ENCODE results near the gene DNAI1.
A peak's percentile ranks its signal among the peaks of the same experiment; 100 is the strongest.

The DNAI1 gene

GRCh38 chr9:34508463-34508862 is 49.9 kb downstream of the DNAI1 start:
- no peak for DNase-seq (ENCODE audit: low read depth, low spot score)

GRCh38 chr9:34508951-34509350 is 50.3 kb downstream of the DNAI1 start:
- H3K27ac ChIP-seq, result no peak overlapping the region
- DNase-seq (ENCODE audit: low read depth, low spot score), result no peak

More at GRCh38 chr9:34508463-34508862, 49.9 kb downstream of the DNAI1 start:
- H3K27ac ChIP-seq, result no peak overlapping the region

DNA sequence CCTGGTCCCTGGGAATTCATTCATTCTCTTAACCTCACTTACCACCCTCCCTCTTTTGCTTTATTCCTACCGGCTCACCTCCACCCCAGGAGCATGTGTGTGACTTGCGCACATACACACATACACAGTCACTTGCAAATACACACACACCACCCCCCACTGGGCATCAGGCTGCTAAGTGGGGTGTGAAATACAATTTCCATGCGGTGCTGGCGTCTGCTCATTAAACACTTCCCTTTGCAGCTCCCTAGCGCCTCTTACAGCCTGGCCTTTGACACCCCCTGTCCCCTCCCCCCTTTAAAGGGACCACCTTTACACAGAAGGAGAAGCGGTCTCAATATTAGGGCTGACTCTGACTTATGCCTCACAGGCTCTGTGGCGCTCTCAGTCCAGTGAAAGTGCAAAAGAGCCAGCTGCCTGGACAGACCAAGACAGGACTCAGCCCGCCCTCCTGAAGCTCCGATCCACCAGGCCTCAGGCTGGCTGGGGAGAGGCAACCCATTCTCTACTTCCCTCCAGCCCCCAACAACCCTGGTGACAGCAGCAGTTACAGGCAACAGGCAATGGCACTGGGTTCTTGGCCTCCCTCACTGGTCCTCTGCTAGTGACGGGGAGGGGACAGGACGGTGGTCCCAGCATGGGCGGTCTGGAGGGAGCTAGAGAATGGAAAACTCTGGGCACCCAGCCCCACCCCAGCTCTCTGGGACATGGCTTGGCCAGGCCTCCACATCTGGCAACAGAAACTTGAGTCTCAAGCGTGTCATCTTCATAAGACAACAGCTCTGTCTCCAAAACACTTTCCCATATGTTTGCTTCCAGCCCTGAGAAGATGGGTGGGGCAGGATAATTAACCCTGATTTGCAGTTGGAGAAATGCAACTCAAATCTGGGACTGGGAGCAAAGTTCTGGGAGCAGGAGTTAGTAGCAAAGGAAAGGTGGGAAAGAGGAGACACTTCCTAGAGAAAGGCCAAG is 52.2 kb downstream of the DNAI1 start:
- DNase-seq (ENCODE audit: low read depth, low spot score), result no peak
- H3K27ac ChIP-seq, result no peak overlapping the region

DNA sequence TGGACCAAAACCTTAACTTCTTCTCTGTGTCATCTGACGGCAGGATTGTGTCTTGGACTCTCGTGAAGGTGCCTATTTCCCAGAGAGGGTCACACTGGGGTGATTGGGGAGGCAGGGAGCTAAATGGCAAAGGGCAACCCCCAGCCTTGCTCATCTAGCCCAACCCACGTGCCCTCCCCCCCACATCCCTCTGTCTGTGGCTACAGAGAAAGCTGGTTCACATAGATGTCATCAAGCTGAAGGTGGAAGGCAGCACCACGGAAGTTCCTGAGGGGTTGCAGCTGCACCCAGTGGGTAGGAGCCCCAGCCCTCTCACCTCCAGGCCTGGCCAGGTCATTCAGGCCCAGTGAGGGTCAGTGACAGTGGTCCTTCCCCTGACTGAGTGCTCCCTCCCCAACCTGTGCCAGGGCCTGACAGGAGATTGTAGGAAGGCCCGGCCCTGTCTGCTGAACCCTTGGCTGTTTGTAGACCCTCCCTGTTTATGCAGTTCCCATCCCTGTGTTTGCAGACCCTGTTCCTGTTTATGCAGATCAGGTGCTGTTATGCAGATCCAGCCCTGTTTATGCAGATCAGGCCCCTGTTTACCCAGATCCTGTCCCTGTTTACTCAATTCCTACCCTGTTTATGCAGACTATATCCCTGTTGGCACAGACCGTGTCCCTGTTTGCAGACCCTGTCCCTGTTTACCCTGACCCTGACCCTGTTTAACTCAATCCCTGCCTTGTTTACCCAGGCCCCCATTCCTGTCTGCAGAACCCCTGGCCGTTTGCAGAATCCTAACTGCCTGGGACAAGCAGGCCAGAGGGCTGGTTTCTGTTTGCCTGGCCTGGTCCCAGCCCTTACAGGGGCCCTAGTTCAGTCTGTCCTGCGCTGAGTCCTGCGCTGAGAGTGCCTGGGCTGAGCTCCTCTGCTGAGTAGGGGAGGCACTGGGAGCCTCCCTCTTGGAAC is 53.8 kb downstream of the DNAI1 start:
- H3K27ac ChIP-seq, result no peak overlapping the region
- no peak for DNase-seq (ENCODE audit: low read depth, low spot score)

GRCh38 chr9:34513567-34514214 is 55.1 kb downstream of the DNAI1 start:
- no peak for DNase-seq (ENCODE audit: low read depth, low spot score)
- H3K27ac ChIP-seq, result no peak overlapping the region

DNA sequence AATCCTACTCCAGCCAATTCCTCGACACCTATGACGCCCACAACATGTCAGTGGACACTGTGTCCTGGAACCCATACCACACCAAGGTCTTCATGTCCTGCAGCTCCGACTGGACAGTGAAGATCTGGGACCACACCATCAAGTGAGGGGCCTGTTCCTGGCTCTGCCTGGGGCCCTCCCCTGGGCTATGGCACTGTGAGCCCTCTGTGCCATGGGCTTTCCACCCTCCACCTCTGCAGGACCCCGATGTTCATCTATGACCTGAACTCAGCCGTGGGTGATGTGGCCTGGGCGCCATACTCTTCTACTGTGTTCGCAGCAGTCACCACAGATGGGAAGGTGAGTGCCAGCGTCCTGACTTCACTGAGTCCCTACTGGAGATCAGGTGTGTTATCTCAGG is 55.8 kb downstream of the DNAI1 start:
- DNase-seq (ENCODE audit: low read depth, low spot score), result no peak
- no peak overlapping the region for H3K27ac ChIP-seq

DNA sequence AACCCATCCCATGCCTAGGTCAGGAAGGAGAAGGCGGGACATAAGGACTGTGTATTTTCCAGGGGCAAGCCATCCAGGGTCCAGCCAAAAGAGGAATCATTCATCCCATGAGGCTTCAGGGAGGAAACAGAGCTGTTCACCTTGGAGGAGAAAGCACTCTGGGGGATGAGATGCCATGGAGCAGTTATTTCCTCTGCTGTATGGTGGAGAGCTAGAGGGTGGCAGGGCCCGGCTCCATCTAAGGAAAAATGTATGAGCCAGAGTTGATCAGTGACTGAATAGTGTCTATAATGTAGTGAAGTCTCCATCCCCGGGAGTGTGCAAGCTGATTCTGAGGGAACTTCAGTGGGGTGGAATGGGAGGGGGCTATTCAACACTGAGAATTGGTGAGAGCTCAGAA is 56.2 kb downstream of the DNAI1 start:
- DNase-seq (ENCODE audit: low read depth, low spot score), result no peak
- no peak overlapping the region for H3K27ac ChIP-seq

DNA sequence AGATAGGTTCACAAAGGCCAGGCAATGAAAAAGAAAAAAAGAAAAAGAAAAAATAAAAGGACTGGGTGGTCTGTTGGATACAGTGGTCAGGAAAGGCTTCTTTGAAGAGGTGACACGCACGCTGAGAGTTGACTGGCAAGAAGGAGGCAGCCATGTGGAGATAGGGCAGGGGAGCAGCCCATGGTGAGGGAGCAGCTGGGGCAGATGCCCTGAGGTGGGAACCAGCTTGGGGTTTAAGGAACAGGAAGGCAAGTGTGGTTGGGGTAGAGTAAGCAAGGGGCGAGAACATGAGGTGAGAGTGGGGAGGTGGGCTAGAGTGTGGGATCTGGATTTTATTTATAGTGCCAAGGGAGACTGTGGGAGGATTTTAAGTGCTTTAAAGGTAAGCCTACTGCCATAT is 57.4 kb downstream of the DNAI1 start:
- DNase-seq (ENCODE audit: low read depth, low spot score), result no peak
- no peak overlapping the region for H3K27ac ChIP-seq

- DNase-seq (ENCODE audit: low read depth, low spot score), result no peak
- no peak overlapping the region for H3K27ac ChIP-seq
Measured at GRCh38 chr9:34517185-34517584, 58.6 kb downstream of the DNAI1 start.

- no peak for DNase-seq (ENCODE audit: low read depth, low spot score)
- H3K27ac ChIP-seq, result no peak overlapping the region
Measured at GRCh38 chr9:34518110-34518616, 59.6 kb downstream of the DNAI1 start.

- no peak for DNase-seq (ENCODE audit: low read depth, low spot score)
- no peak overlapping the region for H3K27ac ChIP-seq
Measured at GRCh38 chr9:34518896-34519295, 60.3 kb downstream of the DNAI1 start.

DNA sequence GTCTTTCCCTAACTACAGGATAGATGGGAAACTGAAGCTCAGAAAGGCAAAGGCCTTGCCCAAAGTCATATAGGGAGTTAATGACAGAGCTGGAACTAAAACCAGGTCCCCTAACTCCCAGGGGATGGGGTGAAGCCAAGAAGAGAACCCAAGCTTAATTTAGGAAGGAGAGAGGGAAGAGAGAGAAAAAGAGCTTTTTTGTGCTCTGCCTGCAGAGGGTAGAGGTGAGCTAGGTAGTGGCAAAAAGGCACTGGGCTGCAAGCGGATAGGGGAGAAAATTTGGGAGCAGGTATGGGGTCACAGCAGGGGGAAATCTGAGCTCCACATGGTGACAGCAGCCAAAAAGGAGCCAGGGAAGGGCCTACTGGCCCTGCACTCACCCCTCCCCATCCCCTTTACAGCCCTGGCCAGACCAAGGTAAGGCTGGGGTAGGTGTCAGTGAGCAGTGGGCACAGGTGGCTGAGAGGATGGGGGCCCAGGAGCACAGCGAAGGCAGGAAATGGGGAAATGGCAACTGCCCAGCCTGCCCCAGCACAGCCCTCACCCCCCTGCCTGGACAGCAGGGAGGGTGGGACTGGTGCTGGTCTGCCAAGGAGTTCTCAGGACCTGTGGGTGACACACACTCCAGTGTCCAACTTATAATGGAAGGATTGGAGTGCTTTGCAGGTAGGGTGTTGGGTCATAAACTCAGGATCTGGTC is 60.9 kb downstream of the DNAI1 start:
- no peak overlapping the region for H3K27ac ChIP-seq
- DNase-seq (ENCODE audit: low read depth, low spot score), result no peak

- no peak overlapping the region for H3K27ac ChIP-seq
- no peak for DNase-seq (ENCODE audit: low read depth, low spot score)
Measured at GRCh38 chr9:34520096-34520495, 61.5 kb downstream of the DNAI1 start.

DNA sequence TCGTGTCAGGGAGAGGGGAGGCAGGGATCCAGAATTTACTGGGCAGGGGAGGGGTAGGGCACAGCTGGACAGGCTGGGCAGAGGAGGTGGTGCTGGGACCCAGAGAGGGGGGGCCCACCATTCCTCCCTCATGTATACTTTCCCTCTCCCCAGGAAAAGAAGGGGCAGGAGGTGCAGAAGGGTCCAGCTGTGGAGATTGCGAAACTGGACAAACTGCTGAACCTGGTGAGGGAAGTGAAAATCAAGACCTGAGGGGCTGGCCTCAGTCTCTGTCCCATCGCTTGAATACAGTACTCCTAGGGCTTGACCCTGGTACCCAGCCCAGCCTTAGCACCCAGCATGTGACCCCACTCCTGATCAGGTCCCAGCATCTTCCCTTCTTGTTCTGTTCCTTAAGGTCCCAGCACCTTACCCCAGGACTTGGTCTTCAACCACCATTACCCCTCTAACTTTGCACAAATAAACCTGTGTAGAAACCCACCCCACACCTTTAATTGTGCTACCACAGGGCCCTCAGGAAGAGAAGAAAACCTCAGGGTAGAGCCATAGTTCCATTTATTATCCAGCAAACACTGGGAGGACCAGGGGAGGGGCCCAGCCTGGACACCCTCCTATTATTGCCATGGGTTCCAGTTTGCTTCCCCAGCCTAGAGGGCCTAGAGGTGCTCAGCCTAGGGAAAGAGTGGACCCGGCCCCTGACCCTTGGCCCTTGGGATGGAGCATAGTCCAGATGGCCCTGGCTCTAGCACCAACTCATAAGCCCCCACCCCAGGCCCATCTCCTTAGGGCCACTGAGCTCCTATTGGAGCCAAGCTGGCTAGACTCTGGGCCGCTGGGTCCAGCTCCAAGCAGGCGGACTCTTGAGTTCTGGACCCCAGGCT is 62.1 kb downstream of the DNAI1 start:
- no peak overlapping the region for H3K27ac ChIP-seq
- DNase-seq (ENCODE audit: low read depth, low spot score), result no peak

- no peak overlapping the region for H3K27ac ChIP-seq
- no peak for DNase-seq (ENCODE audit: low read depth, low spot score)
Measured at GRCh38 chr9:34521406-34522045, 62.9 kb downstream of the DNAI1 start.

DNA sequence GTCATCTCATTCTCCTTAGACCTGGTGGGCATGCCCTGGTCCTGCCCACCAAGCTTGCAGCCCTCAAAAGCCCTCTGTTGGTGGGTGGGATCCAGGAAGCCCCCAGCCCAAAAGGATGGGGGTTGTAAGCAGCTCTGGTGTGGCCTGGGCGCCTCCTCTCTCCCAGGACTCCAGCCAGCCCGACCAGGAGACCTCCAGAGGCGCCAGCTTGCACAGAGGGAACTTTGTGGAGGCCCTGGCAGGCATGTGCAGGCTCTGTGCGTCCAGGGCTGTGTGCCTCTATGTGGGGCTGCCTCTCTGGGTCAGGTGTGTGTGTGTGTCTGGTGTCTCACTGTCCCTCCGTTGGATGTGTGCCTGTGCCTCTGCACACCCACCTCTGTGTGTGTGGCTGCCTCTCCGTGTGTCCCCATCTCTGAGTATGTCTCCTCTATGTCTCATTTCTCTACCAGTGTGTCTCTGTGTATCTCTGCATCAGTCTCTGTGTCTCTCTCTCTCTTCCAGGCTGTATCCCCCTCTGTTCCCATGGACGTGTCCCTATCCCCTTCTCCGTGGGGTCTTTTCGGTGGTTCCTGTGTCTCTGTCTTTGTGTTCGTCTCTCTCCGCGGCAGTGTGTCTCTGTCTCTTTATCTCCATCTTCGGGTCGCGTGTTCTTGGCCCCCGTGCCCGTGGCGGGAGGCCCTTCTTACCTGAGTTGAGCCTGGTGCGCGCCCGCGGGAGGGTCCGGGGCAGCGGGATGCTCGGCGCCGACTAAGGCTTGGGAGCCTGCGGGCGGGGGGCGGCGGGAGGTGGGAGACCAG is 63.7 kb downstream of the DNAI1 start:
- no peak overlapping the region for H3K27ac ChIP-seq
- no peak for DNase-seq (ENCODE audit: low read depth, low spot score)

DNA sequence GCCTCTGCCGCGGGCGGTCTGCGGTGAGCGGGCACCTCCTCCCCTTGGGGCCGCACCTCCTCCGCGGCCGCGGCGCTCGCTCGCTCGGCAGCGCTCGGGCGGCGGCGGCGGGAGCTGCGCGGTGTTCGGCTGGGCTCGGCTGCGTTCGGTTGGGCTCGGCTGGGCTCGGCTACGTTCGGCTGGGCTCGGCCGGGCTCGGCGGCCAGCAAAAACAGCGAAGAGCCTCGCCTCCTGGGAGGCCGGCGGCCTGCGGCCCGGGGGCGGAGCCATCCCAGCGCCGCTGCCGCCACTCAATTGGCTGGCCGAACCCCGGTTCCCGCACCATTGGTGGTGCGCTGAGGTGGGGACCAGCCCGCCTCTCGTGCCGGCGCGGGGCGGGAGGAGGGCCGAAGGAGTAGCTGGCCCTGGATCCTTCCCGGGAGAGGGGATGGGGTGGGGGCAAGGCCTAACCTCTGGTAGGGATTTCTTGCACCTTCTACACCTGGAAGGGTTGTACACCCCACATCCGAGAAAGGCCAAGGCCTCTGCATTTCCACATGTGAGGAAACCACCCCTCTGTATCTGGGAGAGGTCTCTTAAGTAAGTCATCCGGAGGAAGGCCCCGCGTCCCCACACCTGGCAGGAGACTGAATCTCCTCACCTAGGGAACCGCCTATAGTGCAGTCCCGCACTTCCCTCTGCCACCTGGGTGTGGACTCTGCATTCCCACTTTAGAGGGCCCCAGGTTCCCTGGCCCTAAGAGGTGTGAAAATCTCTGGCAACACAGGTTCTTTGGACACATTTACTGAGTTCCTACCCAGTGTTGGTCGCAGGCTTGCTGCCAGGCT is 64.6 kb downstream of the DNAI1 start, which contains the start of gene ENHO:
ENHO (minus strand) TSS at position 20 of the 827 bp plus-strand sequence. CDS start 1,295 bp downstream, outside the sequence.
- no peak within 1 kb of the TSS for H3K27ac ChIP-seq
- DNase-seq (ENCODE audit: low read depth, low spot score), result peak; percentile 26
